HG03469 (cell line): ENCODE data around the gene ZNF367.
"Not testable (repeated sequence)": the region's sequence is repeated elsewhere in the genome, so short reads cannot be mapped to it uniquely, and the experiment has no call there.

Source experiments
- ATAC-seq: cut with Tn5 transposase; IDR thresholded peaks from one replicate; pipeline ENCODE4 v1.9.1; 2021; ENCODE audit warnings: mild to moderate bottlenecking, moderate library complexity, moderate number of reproducible peaks; ENCODE audit not compliant: unreplicated experiment

Gene ZNF367

DNA sequence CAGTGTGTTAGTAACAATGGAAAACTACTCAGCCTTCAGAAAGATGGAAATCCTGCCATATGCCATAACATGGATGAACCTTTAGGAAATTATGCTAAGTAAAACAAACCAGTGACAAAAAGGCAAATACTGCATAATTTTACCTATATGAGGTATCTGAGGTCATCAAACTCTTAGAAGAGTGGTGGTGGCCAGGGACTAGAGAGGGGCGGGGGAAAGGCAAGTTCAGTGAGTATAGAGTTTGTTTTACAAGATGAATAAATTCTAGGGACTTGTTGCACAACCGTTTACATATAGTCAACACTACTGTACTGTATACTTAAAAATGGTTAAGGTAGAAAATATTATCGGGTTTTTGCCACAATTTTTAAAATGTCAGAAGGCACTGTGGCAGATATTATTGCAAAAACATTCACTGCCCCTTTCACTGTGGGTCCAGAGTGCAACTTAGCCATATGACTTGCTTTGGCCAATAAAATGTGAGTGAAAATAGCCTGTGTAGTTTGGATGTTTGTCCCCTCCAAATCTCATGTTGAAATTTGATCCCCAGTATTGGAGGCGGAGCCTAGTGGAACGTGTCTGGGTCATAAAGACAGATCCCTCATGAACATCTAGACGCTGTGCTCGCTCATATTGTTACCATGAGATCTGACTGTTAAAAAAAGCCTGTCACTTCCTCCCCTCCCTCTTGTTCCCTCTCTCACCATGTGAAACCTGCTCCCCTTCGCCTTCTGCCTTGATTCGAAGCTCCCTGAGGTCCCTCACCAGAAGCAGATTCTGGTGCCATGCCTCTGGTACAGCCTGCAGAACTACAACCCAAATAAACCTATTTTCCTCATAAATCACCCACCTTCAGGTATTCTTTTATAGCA lies 9.5 kb downstream of the ZNF367 start:
- no peak for ATAC-seq

DNA sequence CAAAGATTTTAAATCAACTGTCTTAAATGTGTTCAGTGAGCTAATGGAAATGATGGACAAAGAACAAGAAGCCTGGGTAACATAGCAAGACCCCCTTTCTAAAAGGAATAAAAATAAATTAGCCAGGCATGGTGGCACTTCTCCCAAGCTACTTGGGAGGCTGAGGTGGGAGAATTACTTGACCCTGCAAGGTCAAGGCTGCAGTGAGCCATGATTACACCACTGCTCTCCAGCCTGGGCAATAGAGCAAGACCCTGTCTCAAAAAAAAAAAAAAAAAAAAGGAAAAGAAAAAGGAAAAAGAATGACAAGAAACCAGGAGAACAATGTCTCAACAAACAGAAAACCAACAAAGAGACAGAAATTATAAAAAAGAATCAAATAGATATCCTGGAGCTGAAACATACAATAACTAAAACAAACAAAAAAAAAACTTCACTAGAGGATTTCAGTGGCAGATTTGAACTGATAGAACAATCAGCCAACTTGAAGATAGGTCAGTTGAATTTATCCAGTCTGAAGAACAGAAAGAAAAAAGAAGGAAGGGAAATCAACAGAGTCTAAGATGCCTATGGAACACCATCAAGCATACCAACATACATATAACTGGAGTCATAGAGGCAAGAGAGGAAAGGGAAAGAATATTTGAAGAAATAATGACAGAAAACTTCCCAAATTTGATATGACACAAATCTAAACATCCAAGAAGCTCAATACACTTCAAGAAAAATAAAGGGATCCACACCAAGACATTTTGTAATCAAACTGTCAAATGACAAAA lies 17.8 kb downstream of the ZNF367 start:
- ATAC-seq = no peak

DNA sequence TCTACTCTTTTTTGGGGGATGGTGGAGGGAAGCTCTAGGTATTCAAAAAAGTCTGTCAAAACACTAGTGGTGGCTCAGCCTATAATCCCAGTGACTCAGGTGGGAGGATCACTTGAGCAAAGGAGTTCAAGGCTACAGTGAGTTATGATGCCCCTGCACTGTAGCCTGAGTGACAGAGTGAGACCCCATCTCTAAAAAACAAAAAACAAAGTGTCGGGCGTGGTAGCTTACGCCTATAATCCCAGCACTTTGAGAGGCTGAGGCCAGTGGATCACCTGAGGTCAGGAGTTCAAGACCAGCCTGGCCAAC lies 18.9 kb downstream of the ZNF367 start:
- no peak for ATAC-seq

DNA sequence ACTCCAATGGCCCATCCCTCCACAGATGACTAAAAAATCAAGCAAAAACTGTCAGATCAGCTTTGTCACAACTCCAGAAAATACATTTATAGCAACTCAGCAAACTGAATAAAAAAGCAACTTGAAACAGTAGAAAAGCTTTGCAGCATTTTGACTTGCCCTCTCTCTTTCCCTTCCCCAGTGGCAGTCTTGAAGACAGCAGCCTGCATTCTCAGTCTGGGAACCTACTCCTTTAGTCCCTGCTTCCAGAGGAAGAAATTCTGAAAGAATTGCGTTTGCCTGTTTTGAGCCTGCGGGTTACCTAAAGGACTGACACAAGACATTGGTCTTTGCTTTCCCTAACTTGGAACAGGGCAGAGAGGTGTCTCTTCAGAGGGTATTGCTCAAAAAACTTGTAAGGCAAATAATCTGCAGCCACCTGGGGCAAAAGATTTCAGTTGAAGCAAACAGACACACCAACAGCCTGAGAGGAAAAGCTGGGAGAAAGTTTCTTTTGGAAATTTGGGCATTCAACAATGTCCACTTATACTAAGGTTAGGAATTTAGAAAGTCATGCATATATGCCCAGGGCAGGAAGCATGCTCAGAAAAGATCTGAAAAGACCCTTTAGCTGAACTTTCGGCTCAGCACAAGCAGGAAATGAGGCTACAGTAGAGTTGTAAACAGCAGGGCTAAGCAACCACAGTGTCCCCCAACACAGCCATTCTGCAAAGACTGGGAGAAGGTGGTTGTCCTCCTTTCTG lies 19.4 kb downstream of the ZNF367 start:
- ATAC-seq = no peak

DNA sequence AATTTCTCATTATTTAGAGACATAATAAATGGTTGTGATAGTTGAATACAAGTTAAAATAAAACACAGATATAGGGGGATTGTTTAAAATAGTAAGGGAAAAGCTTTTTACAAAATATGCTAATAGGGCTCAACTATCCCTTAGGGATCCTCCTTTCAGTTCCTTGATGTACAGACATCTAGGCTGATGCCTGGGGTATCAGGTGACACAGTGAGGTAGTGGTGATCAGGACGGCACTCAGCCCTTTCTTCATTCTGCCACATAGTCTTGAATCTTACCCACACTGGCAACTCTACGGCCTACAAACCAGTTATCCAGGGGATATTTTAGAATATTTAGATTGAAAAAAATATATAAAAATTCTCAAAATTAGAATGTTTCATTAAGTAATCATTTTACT lies 22.2 kb downstream of the ZNF367 start:
- ATAC-seq = no peak

DNA sequence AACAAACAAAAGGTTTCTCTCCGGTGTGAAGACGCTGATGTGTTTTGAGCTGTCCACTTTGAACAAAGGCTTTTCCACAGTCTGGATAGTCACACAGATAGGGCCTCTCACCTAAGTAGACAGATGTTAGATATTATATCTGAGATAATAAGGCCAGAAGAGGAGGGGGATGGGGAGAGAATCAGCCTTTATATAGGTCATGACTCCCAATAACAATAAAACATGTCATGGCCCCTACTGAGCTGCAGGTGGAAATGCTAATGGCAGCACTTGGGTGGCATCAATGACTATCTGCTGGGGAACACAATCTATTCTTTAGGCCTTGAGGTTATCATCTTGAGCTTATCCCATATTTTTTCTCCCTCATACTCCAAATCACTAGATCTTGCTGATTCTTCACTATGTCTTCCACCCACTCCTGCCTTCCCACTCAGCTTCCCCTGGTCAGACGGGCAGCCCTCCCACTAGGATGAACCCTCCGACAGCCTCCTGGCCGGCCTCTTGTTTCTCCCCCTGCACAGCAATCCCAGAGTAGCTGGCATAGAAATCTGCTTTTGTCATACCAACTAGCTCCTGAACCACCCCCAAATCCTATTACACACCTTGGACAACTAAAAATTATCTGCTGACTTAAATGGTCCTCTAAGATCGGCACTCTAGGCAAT lies 23.2 kb downstream of the ZNF367 start:
- no peak for ATAC-seq

DNA sequence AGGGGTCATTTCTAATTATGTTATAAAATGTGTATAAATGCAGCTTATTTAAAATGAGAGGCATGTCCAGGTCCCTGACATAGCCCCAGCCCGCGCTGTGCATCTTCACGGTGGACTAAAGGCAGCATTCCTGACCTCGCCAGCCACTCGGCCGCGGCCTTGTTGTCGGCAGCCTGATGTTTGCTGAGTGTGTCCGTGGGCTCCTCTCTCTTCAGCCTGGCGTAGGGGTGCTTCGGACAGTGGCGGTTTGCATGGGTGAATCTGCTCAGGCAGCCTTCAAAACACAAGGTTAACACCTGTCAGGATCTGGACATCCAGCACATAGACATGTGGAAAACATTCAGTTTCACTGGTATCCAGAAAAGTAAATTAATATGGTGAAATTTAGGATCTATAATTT lies 25.9 kb downstream of the ZNF367 start:
- no peak for ATAC-seq

DNA sequence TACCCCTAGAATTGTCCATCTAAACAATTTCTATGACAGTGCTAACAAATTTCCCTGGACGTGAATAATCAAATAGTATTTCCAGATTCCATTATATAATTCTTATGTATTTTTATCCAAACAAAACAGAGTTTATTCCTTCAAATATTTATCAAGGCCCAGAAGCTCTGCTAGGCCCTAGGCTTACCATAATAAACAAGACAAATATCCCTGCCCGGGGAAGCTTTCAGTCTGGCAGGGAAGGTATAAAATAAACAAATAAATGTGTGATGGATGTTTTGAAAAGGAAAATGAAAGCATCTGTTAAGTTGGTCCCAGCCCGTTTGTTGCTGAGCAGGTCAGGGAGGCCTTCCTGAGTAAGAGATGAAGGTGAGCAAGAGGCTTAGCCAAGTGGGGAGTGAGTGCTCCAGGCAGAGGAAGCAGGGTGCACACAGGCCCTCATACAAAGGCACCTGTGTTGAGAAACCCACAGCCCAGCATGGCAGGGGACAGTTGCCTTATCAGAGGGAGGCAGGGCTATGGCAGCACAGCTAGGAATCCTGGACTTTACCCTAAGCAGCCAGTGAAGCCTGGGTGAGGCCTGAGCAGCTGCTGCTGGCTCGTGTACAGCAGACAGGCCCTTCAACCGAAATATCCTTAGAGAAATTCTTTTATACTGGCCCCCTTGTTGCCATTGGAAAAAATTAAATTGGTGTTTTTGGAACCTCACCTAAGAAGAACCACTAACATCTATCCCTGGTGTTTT lies 27.0 kb downstream of the ZNF367 start:
- no peak for ATAC-seq

DNA sequence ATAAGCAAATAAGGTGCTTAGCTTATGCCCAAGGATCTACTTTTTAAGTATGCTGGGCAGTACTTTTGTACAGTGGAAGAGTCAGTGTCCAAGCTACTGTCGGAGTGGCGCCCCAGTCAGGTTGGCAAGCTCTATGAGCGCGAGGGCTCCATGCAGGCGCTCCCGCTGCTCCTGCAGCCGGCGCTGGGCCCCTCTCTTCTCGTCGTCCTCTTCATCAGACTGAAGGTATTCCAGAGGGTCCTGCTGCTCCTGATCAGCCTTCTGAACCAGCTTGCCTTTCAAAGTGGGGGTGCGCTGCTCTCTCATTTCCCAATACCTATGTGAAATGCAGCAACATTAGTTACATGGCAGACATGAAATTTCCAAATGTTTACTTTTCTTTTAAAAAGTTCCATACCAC lies 30.0 kb downstream of the ZNF367 start:
- no peak for ATAC-seq

DNA sequence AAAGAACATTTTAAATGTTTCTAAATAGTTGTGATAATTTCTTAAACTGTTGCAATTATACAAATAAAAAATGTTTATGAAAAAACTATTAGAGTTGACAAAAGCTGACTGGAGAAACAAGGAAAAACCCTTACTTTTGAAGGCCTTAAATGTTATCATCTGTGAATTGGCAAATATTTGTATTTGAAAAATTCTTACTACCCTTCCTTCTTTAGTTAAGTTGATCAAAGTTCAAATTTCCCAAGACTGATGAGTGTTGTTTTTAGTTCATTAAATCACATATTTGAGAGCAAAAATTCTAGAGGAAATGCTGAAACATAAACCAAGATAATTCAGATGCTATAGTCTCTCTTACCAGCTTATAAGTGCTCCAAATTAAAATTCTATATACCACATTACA lies 32.0 kb downstream of the ZNF367 start:
- ATAC-seq = no peak

DNA sequence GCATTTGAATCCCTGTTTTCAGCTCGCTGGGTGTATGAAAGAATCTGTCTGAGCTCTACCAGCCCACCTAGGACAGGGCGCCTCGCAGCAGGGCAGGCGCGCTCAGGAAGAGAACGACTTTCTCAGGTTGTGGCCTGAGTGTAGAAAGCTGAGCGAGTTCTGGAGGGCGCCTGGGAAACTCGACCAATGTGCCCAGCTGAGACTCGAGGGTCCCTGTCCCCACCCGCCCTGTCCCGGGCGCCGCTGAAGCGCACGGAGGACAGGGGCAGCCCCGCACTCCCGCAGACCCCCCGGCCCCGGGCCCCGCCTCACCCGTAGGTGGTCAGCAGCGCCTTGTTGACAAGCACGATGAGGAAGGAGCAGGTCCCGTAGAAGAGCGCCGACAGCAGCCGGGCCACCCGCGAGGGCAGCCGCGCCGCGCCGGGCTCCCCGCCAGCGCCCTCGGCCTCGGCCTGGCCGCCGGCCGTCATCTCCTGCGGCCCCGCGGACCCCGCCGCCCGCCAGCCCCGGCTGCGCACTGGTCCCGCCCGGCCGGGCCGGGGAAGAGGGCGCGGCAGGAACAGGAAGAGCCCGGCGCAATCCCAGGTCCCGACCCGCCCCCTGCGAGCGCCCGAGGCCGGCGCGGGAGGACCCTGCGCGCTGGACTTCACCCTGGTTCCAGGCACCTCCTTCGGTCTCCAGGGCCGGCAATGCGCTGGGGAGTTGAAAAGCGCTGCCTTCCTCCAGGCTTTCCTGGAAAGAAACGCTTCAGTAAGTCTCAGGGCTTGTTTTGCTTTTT lies 34.8 kb downstream of the ZNF367 start, which contains the start of gene SLC35D2:
TSS of gene SLC35D2 (minus strand) at position 547 of the 778 bp plus-strand sequence. CDS start at position 470, 77 bp downstream.
- ATAC-seq = no peak

DNA sequence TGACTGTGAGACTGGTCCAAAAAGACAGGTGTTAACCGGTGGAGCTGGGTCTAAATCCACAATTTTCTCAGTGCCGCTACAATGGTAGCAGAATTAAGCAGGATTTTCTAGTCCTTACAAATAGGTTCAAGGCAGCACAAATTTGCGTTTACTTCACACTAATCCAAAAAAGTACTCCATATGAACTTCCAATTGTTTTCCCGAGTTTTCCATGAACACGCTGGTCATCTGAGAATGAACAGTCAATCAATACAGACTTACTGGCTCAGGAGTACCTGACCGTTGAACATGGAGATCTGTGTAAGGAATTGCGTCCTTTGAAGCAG lies 35.4 kb downstream of the ZNF367 start:
- ATAC-seq = no peak

DNA sequence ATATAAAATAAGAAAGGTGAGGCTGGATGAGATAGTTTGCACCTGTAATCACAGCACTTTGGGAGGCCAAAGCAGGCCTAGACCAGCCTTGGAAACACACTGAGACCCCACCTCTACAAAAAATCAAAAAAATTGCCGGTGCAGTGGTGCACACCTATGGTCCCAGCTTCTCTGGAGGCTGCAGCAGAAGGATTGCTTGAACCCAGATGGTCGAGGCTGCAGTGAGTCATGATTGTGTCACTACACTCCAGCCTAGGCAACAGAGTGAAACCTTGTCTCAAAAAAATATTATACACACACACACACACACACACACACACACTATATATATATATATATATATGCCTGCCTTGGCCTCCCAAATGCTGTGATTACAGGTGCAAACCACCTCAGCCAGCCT lies 36.0 kb downstream of the ZNF367 start:
- ATAC-seq = no peak

DNA sequence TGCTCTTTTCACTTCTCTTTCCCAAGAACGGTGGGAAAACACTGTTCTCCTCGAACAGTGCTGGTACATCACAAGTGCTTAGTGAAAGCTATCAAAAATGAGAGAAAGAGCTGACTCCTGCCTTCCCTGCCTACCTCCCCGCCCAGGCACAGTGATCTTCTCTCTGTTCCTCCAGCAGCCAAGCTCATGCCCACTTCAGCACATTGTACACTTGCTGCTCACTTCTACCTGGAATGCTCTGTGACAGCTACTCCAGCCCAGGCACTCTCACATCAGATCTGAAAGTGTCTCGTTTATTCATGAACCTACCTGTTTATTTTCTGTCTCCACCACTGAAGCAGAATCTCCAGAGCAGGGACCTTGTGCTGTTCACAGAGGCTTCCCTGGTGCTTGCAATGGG lies 36.5 kb downstream of the ZNF367 start:
- ATAC-seq = no peak

DNA sequence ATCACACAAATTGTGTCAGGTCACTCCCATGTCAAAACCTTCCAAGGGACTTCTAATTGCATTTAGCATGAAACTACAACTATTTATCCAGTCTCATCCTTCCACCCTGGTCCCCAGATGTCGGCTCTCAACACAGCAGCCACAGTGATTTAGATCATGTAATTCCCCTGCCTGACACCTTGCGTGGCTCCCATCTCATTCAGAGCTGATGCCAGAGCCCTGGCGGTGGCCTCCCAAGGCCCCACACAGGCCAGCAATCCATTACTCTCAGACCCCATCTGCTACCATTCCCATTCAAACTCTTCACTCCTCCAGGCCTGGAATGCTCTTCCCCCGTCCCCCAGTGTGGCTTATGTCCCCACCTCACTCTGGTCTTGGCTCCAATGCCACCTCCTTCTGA lies 37.0 kb downstream of the ZNF367 start:
- ATAC-seq = no peak

DNA sequence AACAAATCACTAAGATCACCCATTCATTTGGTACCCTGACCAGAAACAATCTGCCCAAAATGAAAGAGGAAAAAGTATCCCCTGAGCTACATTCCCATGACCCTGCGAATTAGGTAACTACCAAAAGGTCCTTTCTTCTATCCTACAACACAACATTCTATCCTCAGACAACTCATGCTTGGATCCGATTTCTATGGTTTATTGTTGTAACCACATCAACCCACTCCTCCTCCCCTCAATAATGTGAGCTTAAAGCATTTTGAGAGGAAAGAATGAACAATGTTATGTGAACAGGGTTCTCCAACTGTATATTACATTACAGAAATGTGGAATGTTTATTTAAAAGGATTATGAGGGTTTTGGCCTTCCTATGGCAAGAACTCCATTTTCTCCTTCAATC lies 38.7 kb downstream of the ZNF367 start:
- no peak for ATAC-seq

DNA sequence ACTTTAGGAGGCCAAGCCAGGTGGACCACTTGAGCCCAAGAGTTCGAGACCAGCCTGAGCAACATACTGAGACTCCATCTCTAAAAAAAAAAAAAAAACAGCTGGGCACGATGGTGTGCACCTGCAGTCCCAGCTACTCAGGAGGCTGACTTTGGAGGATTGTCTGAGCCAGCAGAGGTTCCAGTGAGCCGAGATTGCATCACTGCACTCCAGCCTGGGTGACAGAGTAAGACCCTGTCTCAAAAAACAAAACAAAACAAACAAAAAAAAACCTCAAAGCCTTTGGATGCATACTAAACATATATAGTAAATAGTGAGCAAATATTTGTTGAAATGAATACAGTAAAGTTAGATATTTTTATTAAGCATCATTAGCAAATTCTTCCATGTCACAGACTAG lies 40.0 kb downstream of the ZNF367 start:
- ATAC-seq = no peak

DNA sequence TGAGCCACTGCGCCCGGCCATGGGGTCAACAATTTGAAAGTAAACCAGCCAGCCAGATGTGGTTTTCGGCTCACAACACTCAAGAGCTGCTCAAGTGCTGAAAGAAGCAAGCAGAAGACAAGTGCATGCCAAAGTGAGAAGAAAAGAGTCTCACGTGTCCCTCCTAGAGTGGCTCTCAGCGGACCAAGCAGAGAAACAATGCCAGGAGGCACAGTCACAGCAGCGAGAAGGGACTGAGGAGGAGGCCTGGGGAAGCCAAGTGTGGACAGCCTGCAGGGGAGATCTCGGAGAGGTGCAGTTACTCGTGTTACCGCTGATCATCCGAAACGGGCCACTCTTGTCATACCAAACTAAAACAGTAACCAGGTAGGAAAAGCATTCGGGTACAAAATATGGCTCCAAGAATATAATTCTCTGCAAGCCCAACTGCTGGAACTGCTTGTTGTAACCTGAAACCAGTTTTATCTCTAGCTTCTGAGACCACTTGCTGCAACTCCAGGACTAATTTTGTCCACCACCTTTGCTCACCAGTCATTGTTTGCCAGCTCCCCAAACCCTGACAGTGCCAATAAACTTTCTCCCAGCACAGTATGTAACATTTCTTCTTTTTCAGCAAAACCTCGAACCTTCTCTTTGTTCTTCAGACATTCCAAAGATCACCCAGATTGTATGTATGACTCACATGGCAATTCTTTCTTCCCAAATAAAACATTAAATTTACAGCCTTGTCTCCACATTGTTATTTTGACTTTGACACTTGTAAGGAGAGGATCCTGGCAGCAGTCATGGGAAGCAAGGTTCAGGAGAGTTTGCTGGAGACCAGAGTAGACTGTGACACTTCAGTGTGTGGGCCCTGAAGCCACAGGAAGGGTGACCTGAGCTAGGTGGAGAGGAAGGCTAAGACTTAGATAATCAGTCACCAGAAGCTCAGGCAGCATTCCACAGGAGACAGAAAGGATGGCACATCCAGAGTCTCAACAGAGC lies 41.0 kb downstream of the ZNF367 start:
- ATAC-seq = no peak

DNA sequence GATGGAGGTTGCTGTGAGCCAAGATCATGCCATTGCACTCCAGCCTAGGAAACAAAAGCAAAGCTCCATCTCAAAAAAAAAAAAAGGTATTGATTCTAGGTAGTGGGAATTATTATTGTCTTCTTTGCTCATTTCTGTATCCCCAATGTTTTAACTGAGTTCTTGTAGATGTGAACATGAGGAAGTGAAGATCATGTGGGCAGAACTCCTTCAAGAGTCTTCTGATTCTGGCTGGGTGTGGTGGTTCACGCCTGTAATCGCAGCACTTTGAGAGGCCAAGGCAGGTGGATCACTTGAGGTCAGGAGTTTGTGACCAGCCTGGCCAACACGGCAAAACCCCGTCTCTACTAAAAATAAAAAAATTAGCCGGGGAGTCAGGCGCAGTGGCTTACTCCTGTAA lies 42.7 kb downstream of the ZNF367 start:
- ATAC-seq = not testable (repeated sequence)
